ENCODE measurements around the gene N4BP2.

DNA sequence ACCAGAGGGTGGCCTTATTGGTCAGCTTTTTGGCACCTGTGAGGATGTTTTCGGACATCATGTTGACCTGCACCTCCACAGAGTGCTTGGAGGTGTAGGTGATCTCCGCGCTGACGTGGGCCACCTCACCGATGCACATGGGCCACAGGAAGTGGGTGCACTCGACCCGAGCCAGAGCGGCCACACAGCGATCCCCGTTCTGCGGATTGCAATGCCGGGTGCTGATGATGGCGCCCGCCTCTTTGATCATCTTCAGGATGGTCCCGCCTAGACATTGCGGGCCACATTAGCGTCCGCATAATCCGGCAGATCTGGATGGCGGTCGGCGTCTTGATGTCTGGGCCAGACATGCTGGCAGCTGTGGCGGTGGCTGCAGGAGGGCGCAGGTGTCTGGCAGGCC is 12.9 kb upstream of the N4BP2 start:
- TF ChIP-seq HDGF (IDR thresholded peaks at IDR 0.05; ENCODE audit: borderline replicate concordance): no peak
- TF ChIP-seq CTBP1 (IDR thresholded peaks at IDR 0.05; ENCODE audit: borderline replicate concordance): no peak
- TF ChIP-seq SP1 (IDR thresholded peaks at IDR 0.05): no peak
- TF ChIP-seq SUZ12 (IDR thresholded peaks at IDR 0.05): no peak
- TF ChIP-seq ZNF384 (IDR thresholded peaks at IDR 0.05): no peak
- TF ChIP-seq ARNT (IDR thresholded peaks at IDR 0.05): no peak
- no peak for TF ChIP-seq FOXM1 (IDR thresholded peaks at IDR 0.05; ENCODE audit: borderline replicate concordance)
- TF ChIP-seq LEF1 (IDR thresholded peaks at IDR 0.05; ENCODE audit: borderline replicate concordance): no peak
- no peak for TF ChIP-seq FOXK2 (IDR thresholded peaks at IDR 0.05)
- TF ChIP-seq BHLHE40 (IDR thresholded peaks at IDR 0.05; ENCODE audit: borderline replicate concordance): no peak
- TF ChIP-seq, protein P1, sequence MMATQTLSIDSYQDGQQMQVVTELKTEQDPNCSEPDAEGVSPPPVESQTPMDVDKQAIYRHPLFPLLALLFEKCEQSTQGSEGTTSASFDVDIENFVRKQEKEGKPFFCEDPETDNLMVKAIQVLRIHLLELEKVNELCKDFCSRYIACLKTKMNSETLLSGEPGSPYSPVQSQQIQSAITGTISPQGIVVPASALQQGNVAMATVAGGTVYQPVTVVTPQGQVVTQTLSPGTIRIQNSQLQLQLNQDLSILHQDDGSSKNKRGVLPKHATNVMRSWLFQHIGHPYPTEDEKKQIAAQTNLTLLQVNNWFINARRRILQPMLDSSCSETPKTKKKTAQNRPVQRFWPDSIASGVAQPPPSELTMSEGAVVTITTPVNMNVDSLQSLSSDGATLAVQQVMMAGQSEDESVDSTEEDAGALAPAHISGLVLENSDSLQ (IDR thresholded peaks at IDR 0.05): no peak
